ENCODE data around the gene GNG2.
"Not testable (repeated sequence)": the region's sequence is repeated elsewhere in the genome, so short reads cannot be mapped to it uniquely, and the experiment has no call there.

Gene GNG2

GRCh38 chr14:51884086-51884927 is 23.9 kb downstream of the GNG2 start:
- DNase-seq = no peak

- no peak for DNase-seq
Observed at GRCh38 chr14:51889851-51890250, 29.4 kb downstream of the GNG2 start.

DNA sequence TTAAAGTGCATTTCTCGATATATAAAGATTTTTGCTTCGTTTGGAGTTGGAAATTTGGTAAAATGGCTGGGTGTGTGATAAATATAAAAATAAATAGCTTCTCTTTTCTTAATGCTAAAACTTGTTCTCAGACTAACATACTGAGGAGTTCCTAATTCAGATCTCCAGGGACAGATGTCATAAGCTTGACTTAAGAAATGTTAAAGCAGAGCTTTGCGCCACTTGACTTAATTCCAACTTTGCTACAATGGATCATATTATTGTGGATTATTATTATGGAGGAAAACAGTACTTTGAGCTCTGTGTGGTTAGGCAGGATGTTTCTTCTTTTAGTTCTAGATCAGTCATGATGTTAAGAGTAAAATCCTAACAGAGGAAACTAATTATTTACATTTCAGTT is 33.8 kb downstream of the GNG2 start:
- DNase-seq = no peak

DNA sequence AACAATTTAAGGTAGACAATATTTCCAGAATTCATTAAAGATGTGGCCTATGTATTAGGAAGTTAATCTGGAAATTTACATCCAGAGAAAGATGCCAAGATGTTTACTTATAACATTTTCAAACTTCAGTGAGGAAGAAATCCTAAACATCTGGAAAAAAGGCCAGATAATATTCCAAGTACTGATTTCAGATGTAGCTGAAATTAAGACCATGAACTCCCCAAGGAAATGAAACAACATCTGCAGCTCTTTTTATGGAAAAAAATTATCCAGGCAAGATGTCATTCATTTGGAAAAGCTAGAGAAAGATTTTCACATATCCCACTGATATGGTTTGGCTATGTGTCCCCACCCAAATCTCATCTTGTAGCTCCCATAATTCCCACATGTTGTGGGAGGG is 35.0 kb downstream of the GNG2 start:
- DNase-seq = no peak

GRCh38 chr14:51897791-51898355 is 37.5 kb downstream of the GNG2 start:
- no peak for DNase-seq

- no peak for DNase-seq
Observed at GRCh38 chr14:51901475-51902024, 41.1 kb downstream of the GNG2 start.

DNA sequence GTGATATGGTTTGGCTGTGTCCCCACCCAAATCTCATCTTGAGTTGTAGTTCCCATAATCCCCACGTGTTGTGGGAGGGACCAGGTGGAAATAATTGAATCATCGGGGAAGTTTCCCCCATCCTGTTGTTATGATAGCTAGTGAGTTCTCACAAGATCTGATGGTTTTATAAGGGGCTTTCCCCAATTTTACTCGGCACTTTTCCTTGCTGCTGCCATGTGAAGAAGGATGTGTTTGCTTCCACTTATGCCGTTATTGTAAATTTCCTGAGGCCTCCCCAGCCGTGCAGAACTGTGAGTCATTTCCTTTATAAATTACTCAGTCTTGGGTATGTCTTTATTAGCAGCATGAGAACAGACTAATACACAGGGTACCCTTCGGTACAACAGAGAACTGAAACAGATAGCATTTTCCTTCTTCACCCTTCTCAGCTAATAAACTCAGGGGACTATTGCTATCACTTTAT is 45.3 kb downstream of the GNG2 start:
- DNase-seq = not testable (repeated sequence)

DNA sequence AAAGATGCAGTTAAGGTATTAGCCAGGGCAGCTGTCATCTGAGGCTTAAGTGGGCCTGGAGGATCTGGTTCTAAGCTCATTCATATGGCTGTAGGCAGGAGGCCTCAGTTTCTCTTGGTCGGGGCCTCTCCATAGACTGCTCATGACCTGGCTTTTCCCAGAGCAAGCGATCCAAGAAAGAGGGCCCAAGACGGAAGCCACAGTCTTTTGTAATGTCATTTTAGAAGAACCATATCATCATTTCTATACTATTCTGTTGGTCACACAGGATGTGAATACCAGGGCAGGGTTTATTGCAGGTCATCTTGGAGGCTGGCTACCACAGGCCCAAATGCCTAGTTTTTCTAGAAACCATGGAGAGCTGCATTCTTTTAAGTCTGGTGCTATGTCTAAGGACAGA is 47.7 kb downstream of the GNG2 start:
- DNase-seq = no peak

DNA sequence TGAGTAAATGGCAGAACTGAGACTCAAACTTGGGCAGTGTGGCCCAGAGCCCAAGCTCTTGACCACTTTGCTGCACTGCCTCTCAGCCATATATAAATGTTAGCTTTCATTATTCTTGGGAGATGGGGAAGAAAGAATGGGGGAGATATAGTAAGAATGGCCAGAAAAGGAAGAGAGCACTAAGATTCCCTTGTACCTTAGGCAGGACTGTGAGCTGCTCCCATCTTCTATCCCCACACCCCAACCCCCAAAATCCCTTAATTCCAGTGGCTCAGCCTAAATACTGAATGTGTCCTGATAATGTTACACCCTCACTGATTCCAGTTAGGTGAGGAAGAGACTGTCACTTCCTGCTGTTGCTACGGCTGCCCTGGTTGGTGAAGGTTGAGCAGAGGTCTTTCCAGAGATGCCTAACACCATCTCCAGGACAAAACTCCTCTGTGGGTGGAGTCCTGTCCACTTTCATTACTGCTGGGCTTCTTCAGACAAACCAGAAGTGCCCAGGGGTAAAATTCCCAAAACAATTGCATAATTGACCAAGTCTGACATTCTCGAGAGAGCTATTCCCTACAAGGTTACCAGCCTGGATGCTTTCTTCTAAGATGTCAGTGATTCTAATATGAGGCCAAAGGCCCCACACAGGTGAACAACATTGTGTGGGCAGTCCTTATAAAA is 51.8 kb downstream of the GNG2 start:
- no peak for DNase-seq

- no peak for DNase-seq
Observed at GRCh38 chr14:51914310-51914709, 53.9 kb downstream of the GNG2 start.

- DNase-seq = no peak
Observed at GRCh38 chr14:51917193-51917592, 56.8 kb downstream of the GNG2 start.

DNA sequence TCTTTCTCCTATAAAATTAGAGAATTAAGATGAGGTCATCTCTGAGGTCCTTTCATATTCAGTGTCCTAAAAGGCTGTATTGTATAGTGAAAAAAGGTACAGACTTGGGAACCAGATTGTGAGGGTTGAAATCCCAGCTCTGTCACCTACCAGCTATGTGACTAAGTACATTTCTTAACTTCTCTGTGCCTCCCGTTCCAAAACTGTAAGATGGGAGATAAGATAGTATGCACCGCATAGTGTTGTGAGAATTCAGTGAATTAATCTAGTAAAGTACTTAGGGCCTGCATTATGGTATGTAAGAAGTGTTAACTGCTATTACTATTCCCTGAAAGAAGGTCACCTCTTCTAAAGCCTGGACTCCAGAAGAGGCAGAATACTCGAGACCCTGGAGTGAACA is 60.6 kb downstream of the GNG2 start:
- DNase-seq = no peak

- DNase-seq = peak in 15 of 51 donors; percentile 1 to 52 (median 6)
Observed at GRCh38 chr14:51922624-51923023, 62.2 kb downstream of the GNG2 start.

GRCh38 chr14:51924600-51924999 is 64.2 kb downstream of the GNG2 start:
- no peak for DNase-seq

GRCh38 chr14:51925980-51926379 is 65.6 kb downstream of the GNG2 start:
- DNase-seq = no peak

DNA sequence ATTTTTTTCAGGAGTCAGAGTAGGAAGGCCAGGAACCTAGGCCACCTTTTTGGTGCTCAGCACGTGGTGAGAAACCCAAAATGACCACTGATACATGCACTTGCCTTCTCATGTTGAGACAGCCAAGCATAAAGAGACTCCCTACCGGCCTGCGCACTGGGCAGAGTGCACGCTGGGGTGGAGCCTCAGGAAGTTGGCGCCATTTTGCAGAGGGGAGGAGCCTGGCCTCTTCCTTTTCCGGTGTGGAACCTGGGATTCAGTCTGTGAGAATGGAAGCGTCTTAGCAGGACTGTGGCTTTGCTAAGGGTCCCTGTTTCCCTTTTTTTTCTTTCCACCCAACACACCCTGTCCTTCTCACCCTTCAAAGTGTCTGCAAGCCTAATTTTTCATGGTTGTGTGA is 66.0 kb downstream of the GNG2 start:
- no peak for DNase-seq

GRCh38 chr14:51928568-51928967 is 68.2 kb downstream of the GNG2 start:
- DNase-seq = no peak

- no peak for DNase-seq
Observed at GRCh38 chr14:51929166-51929565, 68.8 kb downstream of the GNG2 start.

DNA sequence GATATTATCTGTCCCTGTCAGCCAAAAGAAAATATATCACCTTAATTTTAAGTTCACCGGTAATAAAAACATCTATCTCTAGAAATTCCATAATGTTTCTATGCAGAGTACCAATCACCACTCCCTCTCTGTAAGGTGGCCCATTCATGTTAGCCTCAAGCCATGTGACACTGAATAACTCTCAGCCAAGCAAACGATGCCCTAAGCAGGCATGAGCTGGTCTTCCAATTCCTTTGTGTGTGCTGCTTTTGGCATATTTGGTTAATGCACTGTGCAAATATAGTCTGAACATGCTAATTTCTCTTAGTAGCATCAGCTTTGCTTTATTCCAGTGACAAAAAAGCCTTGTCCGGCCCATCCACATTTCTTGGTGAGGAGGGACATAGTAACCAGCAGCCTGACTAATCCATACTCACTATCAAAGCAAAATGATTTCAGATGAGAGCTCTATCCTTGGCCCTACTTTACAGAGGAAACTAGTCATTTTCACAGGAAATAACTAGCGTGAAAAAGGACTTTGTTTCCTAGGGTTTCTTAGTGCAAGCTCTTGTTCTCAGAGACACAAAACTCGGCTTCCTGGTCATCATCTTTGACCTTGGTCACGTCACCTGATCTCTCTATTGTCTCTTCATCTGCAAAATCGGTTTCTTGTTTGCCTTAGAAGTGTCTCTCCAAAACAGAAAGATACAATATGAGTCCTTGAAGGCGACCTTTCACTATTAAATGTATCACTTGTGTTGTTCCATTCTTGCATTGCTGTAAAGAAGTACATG is 69.7 kb downstream of the GNG2 start:
- DNase-seq = no peak

- DNase-seq = no peak
Observed at GRCh38 chr14:51931308-51931707, 70.9 kb downstream of the GNG2 start.

DNA sequence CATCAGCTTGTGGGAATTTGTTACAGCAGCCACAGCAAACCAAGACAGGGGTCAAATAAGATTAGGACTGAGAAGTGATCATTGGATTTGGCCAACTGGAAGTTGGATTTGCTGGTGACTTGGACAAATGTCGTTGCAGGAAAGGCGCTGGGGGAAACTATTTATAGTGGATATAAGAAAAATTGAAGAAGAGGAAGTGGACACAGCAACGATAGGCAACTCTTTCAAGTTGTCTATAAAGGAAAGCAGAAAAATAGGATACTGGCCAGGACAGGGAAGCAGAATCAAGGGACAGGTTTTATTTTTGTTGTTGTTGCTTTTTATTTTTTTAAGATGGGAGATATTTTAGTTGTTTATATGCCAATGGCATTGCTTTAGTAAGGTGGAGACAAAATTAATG is 72.8 kb downstream of the GNG2 start:
- no peak for DNase-seq

DNA sequence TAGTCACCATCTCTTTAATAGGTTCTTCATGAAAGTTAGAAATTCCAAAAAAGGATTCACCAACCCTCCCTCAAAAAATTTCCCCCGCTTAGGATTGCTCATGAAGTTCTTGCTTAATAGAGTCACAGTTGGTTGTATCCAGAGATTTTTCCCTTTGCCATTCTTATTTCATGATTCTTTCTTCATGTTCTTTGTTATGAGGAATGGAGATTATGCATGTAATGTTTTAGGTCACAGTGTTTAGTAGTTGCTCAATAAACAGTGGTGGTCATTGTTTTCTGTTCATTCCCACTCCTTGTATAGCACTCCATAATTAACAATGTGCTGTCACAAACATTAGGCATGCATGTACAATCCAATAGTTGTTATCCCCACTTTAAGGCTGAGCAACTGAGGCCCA is 77.7 kb downstream of the GNG2 start:
- DNase-seq = no peak
